GM21786 (cell line): ENCODE measurements around the gene SLC35E3.

ENCODE experiments used
- ATAC-seq: cut with Tn5 transposase; IDR thresholded peaks from one replicate; pipeline ENCODE4 v1.9.1; 2021; ENCODE audit not compliant: unreplicated experiment

Gene SLC35E3

DNA sequence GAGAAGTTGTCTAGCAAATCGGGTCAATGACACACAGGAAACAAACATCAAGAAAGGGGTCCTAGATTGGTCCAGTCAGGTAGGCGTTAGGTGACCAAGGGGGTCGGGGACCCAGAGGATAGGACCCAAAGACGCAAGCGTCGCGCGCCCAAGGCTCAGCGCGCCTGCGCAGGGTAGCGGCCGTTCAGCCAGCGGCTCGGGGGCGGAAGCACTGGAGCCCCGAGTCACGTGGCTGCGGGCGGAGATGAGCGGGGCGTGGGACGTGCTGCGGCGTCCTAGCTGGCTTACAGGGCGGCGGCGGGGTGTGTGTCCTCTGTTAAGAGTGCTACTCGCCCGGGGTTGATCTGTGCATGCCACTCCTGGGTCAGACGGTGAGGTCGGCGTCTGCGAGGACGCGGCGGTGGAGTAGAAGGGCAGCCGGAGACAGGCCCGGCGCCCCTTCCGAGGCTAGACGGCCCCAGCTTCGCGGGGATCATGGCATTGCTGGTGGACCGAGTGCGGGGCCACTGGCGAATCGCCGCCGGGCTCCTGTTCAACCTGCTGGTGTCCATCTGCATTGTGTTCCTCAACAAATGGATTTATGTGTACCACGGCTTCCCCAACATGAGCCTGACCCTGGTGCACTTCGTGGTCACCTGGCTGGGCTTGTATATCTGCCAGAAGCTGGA, at the start of gene SLC35E3:
TSS of gene SLC35E3 (plus strand) at position 273 of the 668 bp plus-strand sequence. CDS start at position 475, 202 bp downstream.
- ATAC-seq: peak; percentile 98

DNA sequence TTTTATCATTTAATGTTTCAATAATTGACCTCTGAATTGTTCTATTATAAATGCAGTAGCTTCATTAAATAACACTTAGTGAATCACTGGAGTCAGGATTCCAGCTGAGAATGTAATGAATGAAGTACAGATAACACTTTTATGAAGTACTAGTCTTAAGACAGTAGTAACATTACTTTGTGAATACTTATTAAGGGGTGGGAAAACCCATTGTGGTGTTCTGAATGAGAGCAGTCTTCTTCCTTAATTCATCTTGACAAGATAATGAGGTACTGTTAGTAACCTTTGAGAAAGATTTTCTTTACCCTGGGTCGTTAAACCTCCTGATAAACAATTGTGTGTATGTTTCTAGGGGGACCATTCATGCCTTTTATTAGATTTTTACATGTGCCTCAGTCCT, 46.5 kb upstream of the SLC35E3 start:
- no peak for ATAC-seq

DNA sequence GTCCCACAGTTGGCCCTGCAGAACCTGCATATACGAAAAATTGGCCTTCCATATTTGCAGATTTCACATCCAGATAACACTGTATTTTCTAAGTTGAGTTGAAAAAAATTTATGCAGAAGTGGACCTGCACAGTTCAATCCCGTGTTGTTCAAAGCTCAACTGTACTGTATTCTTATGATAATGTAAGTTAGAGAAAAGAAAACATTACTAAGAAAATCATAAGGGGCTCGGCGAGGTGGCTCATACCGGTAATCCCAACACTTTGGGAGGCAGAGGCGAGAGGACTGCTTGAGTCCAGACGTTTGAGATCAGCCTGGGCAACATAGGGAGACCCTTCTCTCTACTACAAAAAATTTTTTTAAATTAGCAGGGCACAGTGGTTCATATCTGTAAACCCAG, 18.2 kb upstream of the SLC35E3 start:
- ATAC-seq: no peak

DNA sequence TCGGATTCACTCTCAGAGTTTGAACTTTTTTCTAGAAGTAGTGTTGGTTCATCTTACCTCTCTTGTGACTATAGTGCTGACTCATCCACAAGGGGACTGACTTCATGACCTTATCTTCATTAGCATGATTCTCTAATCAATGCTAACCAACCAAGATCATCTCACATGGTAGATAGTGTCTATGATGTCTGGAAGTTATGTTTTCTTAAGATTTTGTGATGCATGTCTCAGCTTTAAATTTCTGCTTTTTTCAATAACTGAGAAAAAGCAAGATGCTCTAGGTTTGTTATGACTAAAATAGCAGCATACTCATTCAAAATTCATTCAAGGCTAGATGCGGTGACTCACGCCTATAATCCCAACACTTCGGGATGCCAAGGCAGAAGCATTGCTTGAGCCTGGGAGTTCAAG, 12.3 kb upstream of the SLC35E3 start:
- ATAC-seq: no peak

DNA sequence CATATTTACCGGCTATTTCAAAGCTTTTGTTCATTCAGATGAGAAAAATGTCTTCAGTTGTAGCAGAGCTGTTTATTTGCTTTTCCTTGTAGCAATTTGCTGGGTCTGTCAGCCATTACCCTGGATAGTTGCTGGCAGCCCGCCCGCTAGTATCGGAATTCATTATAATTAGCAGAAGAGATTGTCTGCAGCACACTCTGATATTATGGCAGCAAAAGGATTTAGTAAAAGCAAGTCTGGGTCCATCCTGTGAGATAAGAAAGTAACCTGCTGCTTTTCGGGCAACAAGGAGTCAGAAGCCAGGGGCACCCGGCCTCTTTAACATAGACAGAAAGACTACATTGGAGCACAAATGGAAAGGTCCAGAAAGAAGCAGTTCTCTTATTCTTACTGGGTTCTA, 6.1 kb upstream of the SLC35E3 start:
- no peak for ATAC-seq

DNA sequence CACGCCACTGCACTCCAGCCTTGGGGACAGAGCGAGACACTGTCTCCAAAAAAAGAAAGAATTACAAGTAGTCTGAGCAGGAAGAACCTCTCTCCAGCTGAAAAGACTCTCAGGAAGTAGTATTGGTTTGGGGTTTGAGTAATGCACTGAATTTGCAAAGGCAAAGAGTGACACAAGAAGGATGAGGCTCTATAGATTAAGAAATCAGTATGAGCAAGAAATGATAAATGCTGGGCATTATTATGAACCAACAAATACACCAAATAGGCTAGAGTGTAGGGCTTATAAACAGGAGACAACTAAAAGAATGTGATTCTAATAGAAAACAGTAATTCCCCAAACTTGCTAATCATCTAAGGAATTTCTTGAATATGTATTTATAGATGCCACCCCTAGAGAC, 2.6 kb upstream of the SLC35E3 start:
- no peak for ATAC-seq

DNA sequence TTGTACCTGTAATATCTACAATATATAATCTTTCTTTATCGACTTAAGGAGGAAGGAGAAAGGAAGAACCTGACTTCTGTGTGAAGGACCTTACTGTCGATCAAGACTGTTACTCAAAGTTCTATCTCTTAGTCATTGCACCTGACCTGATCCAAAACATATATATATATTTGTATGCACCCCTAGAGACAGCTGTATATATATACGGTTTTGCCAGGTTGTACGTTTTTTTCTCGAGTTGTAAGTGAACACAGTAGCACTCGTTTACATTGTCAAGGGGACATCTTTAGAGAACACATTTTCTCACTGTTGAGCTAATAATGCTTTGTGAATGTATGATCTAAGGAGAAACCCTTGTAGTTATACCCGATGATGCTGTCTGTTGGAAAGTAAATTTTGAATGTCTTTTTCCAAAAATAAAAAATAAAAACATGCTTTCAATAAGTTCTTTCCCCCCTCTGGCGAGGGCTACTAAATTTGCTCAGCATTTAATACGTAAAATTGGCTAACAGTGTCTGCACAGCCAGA, 536 bp upstream of the SLC35E3 start:
- ATAC-seq: no peak

DNA sequence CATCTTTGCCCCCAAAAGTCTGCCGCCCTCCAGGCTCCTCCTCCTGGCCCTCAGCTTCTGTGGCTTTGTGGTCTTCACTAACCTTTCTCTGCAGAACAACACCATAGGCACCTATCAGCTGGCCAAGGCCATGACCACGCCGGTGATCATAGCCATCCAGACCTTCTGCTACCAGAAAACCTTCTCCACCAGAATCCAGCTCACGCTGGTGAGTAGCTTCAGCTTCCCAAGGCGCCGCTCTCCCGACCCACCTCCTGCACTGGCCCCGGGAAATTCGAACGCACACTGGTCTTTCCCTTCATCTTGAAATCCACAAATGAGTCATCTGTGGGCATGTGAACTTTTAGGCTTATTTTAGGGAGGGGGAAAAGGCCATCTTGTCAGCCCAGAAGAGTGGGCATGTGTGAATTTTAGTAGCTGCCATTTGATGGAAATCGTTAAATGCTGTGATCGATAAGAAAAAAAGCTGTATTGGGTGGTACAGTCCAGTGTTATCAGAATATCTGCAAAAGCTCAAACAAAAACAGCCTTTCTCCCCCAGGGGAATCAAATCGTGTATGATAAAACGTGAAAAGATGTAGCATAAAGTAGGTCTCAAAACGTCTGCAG, 700 bp downstream of the SLC35E3 start:
- ATAC-seq: peak; percentile 19

DNA sequence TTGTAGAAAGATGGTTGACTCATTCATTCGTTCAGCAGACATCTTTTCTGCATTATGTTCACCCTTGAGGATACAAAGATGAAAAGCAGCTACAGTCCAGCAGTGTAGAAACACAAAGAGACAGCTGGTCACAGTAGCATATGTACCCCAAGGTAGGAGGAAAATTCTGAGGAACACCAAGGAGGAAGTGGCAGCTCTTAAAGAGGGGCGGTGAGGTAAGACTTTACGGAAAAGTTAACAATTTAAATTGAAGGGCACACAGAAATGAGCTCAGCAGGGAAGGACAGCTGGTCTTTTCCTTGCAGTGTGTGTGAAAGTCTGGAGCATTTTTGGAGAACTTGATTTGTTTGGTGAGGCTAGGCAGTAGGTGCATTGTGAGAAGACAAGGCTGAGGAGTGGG, 3.5 kb downstream of the SLC35E3 start:
- ATAC-seq: no peak

DNA sequence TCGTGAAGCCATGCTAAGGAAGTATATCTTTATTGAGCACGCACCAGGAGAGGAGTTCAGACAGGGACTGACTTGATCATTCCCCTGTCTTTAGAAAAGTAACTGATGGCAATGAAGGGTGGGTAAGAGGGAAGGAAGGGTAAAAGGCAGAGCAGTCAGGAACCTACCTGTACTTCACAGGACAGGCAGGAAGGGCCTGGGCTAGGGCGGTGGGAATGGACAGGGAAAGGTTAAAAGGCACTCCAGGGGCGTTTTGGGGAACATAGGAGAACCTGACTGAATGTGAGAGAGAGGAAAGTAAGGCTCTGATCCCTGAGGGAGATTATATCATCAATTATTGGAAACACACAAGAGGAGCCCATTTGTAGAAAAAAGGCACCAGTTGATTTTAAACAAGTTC, 3.9 kb downstream of the SLC35E3 start:
- ATAC-seq: no peak

DNA sequence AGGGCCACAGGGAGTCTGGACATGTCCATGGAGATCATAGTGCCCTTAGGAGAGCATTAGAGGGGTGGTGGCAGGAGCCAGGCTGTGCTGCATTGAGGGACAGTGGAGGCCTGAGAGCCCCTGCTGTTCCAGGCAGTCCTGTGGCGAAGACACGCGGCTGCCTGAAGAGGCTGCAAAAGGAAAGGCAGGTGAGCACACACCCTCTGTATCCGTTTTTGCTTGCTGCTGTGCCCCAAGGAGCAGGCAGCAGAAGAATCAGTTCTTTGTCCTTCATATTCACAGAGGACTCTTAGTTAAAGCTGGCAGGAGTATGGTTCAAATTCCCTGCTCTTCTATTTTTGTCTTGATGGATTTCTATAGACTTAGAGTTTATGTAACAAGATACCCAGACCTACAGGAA, 4.5 kb downstream of the SLC35E3 start:
- no peak for ATAC-seq

DNA sequence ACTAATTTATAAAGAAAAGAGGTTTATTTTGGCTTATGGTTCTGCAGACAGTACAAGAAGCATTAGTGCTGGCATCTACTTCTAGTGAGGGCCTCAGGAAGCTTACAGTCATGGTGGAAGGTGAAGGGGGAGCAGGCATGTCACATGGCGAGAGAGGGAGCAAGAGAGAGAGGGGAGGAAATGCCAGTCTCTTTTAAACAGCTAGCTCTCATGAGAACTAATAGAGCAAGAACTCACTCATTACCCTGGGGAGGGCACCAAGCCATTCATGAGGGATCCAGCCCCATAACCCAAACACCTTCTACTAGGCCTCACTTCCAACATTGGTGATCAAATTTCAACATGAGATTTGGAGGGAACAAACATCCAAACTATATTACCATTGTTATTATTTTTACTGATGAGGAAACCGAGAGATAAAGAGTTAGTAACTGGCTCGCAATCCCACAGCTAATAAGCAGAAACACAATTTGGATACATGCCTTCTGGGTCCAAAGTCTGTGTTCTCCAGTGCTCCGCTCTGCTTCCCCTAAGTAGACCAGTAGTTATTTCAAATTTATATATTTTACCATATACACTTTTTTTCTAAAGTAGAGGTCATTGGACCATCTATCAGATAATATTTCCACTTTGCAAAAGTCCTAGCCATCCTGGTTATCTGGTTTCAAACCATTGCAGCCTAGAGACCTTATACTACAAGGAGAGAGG, 9.7 kb downstream of the SLC35E3 start:
- no peak for ATAC-seq

DNA sequence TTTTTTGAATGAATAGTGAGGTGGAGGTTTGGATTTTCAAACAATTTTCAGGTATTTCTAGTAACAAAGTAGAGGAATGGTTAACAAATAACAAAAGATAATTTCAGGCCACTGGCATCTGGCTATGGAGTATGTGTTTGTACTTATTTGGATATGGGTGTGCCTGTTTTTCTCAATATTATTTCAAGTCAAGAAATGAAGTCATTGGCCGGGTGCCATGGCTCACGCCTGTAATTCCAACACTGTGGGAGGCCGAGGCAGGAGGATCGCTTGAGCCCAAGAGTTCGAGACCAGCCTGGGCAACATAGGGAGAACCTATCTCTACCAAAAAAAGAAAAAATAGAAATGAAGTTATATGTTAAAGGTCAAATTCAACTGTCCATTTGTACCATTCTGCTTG, 13.9 kb downstream of the SLC35E3 start:
- no peak for ATAC-seq

DNA sequence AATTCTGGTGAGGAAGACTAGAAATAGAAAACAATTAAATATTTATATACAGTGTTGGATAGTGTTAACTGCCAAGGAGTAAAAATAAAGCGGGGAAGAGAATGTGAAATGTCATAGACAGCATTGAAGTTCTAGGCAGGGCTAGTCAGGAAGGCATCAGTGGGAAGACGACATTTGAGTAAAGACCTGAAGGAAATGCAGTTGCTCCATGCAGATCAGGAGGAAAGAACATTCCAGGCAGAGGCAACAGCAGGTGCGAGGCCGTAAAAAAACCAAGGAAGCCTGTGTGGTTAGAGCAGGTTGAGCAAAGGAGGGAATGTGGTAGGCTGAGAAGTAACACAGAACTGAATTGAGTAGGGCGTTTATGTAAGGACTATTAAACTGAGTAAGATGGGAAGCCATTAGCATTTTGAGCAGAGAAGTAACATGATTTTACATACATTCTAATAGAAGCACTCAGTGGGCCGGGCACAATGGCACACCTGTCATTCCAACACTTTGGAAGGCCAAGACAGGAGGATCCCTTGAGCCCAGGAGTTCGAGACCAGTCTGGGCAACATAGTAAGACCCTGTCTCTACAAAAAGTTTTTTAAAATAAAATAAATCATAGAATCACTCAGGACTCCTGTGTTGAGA, 14.9 kb downstream of the SLC35E3 start:
- ATAC-seq: no peak

DNA sequence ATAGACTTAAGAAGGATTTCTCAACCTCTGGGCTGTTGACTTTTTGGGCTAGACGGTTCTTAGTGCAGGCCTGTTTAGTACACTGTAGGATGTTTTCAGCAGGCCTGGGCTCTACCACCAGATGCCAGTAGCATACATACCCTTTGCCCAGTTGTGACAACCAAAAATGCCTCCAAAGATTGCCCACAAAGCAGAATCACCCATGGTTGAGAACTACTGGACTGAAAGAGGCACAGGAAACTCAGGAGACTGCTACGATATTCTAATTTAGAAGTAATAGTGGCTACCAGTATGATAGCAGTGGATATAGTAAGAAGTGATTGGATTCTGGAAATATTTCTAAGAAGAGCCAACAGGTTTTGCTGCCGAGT, 15.5 kb downstream of the SLC35E3 start:
- no peak for ATAC-seq

DNA sequence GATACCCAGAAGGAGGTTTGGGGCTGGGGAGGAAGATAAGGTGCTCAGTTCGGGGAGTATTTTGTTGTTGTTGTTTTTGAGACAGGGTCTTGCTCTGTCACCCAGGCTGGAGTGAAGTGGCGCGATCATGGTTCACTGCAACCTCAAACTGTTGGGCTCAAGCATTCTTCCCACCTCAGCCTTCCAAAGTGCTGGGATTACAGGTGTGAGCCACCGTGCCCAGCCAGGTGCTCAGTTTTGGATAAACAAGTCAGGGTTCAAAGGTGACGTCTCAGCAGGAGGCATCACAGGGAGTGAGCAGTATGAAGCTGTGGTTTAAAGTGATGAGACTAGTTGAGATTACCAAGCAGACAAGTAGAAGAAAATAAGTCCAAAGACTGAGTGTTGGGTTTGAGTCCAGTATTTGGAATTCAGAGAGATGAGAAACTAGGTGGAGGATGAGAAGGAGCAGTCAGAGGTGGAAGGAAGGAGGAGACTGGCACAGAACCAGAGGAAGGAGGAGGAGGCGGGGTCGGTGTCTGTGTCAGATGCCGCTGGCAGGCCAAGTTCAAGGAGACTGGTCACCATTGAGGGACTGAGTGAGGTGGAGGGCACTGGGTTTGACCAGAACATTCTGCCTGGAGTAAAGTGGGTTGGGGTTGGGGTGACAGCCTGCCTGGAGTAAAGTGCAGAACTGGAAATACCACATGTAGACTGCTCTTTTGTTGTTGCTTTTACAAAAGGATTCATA, 16.1 kb downstream of the SLC35E3 start:
- ATAC-seq: no peak

DNA sequence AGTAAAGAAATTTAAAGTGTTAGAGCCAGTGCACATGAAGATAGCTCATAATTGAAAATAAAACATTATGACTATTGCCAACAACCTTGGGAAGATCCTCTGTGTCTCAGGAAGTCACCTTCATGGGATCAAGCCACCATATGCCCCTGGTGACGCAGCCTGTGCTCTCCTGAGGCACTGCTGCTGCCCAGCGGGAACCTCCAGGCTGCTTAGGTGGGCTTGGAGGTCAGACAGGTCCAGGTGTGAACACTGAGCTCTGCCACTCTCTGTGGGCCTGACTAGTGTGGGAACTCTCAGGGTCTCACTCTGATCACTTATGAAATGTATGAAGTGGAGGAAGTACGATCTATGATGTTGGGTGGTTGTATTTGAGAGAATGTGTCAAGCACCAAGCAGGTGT, 16.7 kb downstream of the SLC35E3 start:
- no peak for ATAC-seq

DNA sequence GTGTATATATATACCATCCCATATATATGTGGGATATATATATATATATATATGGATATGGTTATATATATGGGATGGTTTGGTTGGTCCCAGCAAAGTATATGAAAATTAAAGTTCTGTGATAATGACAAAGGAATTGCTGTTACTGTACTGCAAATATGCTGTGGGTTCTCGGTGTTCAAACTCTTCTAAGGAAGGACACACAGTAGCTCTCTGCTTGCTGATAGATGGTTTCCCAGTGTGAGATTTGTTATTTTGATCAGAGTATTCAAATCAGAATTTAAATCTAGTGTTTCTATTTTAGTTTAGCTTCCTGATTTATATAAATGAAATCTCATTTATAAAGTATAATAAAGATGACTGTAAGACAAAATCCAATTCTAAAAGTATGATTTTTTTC, 19.7 kb downstream of the SLC35E3 start:
- no peak for ATAC-seq

DNA sequence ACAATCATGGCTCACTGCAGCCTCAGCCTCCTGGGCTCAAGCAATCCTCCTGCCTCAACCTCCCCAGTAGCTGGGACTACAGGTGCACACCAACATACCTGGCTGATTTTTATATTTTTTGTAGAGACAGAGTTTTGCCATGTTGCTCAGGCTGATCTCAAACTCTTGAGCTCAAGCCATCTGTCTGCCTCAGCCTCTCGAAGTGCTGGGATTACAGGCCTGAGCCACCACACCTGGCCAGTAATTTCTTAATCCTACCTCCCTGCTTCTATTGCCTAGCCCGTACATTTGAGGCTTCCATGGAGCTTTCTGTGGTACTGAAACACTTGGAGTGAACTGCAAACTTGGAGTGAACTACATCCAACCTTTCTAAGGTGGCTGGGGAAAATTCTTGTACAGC, 20.7 kb downstream of the SLC35E3 start:
- ATAC-seq: no peak

DNA sequence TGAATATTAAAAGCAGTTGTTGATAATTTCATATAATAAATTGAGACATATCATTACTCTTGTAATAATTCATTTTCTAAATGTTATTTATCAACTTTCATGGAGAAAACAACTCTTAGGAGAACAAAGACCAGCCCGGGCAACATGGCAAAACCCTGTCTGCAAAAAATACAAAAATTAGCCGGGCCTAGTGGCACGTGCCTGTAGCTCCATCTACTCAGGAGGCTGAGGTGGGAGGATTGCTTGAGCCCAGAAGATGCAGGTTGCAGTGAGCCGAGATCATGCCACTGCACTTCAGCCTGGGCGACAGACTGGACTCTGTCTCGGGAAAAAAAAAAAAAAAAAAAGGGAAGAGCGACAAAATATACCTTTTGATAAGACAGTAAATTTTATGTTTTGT, 21.2 kb downstream of the SLC35E3 start:
- ATAC-seq: no peak

DNA sequence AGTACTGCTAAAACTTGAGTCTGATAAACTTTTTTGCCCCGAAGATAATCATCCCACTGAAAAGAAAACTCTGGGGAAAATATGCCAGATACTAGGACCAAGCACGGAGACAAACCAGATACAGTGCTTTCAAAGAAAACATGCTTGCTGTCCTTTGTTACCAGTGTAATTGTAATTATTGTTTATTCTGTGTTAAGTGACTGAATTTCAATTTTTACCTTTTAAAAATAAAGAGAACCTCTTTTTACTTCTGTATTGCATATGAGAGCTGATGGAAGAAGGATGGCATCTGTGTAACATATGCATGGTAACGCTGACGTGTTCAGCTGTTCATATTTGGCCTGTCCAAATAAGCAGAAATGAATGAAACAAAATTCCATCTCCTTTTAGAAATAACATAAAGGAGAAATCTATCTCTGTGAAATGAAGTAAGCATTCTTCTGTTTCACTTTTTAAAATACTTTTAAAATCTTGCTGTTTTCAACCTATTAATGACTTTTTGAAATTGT, 22.5 kb downstream of the SLC35E3 start:
- ATAC-seq: no peak
